Measurements from ENCODE around the gene DNAH6.

The DNAH6 gene

DNA sequence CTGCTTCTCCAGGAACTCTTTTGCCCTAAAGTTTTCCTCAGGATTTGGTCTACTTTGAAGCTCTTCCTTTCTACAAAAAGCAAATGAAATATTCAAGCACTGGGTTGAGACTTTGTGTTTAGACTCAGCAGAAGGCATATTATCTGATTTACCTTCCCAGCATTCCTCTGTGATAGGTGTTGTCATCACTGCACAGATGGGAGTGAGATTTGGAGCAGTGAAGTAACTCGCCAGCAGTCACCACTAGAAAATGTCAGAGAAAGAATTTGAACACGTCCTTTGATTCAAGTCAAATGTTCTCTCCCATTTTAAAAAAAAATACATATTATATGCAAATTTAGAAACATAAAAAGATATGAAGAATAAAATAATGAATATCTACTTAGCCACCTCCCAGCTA lies 112.2 kb downstream of the DNAH6 start:
- in situ Hi-C loops (cut with HindIII; ENCODE audit: low sequenced_read_pairs): no loop called here

DNA sequence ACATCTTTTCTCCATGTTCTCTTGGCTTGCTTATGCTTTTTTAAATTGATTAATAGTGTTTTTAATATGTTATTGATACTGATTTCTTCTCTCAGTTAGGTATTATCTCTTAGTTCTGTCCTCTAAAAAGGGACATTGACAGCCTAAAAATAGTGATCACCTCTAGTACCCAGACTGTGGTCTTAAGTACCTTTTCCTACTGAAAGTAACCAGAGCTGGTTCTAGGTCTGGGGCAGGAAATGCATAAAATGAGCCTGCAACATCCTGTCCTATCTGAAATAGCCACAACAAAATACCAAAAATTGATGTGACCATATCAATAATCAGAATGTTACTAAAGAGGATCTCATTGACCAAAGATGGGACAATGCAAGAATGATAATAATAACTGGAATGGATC lies 113.3 kb downstream of the DNAH6 start:
- in situ Hi-C loops (cut with HindIII; ENCODE audit: low sequenced_read_pairs): no loop called here

DNA sequence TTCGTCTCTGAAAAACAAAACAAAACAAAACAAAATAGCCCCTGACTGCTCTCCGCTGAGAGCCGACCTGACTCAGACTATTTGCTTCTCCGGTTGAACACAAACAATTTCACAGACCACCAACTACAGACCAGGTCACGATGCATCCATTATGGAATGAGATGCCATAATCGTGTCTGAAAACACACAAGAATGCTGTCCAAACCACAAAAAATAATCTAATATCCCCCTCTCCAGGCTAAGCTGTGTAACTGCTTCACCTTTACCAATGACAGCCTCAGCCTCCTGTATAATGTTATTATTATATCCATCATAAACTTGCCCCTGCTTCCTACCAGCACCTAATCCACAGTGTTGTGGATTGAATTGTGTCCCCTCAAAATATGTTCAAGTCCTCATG lies 114.7 kb downstream of the DNAH6 start:
- in situ Hi-C loops (cut with HindIII; ENCODE audit: low sequenced_read_pairs): no loop called here

DNA sequence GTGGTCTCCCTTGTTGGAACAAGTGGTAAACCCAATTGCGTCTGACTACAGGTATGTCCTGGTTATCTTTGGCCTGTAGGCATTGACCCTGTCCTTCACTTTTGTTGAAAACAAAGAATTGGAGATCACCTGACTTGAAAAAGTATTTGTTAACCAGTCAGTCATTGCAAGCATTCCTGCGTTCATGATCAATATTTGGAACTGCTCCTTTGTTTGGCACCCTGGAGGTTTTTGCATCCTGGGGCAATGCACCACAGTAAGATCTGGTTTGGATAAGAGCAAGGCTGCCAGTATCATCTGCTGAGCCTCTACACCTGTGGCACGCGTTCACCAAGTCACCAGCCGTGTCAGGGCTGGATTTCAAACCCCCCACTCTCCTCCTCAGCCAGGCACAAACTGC lies 115.7 kb downstream of the DNAH6 start:
- in situ Hi-C loops (cut with HindIII; ENCODE audit: low sequenced_read_pairs): no loop called here

DNA sequence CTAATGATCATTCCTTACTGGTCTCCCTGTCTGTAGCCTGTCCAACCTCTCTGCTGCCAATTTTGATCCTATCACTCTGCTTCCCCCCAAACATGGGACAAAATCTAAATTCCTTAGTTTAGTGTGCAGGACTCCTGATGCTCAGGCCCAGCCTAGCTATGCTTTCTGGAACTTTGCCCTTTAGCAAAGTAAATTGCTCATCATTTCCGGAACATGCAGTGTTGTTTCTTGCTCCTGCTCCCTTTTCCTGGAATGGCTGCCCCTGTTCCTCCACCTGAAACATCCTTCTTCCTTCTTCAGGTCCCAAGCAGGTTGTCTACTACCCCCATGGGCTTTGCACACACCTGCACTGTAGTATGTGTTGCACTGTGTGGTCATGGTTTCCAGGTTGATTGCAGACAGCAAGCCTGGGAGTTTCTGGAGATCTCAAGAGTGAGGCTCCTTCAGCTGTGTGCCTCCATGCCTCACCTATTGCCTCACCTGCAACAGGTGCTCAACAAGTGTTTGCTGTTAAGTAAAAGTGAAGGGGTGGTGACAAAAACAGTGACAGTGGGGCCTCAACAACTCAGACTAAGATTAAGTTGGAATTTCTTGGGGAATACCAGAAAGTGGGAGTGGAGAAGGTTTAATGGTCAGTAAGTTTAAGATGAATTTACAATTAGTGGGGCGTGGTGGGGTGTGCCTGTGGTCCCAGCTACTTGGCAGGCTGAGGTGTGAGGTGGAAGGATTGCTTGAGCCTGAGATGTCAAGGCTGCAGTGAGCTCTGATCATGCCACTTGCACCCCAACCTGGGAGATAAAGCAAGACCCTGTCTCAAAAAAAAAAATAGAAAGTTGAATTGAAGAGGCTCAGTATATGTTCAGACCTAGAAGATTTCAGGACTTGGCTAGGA lies 120.0 kb downstream of the DNAH6 start:
- in situ Hi-C loops (cut with HindIII; ENCODE audit: low sequenced_read_pairs): no loop called here

DNA sequence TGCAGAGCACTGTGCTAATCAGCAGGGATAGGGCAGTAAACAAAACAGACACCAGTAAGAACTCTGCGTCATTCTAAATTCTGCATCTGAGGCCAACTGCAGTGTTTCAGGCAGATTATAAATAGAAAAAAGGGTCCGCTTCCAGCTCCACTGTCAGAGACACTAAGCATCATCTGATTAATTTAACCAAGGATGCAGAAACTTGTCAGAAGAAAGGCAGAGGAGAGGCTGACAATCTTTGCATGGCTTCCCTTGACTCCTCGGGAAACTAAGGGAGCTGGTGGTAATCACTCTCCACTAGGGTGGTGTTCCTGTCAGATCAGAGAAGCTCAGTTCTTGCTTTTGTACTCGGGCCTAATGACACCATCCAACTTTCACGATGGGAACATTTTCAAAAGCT lies 123.5 kb downstream of the DNAH6 start:
- in situ Hi-C loops (cut with HindIII; ENCODE audit: low sequenced_read_pairs): no loop called here

DNA sequence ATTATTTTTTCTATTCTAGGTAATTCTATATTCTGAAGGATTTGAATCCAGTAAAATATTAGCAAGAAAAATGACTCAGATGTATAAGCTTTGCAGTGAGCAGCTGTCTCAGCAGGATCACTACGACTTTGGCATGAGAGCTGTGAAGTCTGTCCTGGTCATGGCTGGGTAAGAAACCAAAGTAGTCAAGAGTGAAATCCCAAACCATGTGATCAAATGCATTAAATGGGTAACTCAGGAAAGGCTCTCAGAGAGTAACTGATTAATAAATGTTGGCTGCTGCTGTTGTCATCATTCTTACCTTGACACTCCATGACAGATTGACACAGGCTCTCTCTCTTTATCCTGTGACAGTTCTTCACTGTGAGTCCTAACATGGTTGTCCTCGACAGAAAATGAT lies 124.1 kb downstream of the DNAH6 start:
- in situ Hi-C loops (cut with HindIII; ENCODE audit: low sequenced_read_pairs): no loop called here

DNA sequence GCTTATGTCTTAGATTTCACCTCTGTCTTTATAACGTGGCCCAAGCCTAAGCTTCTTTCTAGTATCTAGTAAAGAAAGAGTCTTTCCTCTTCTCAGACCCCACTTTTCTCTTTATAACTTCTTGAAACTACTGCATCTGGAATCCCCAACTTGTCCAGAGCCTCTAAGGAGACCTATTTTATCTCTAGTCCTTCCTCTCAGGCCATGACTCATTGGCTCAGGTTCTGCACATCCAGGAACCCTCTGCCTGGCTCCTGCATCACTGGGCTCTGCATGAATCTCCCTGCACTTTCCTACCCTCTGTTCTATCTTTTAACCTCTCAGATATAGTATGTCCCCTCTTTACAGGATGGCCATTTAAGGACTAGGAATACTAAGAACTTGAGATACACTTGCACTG lies 124.7 kb downstream of the DNAH6 start:
- in situ Hi-C loops (cut with HindIII; ENCODE audit: low sequenced_read_pairs): no loop called here

DNA sequence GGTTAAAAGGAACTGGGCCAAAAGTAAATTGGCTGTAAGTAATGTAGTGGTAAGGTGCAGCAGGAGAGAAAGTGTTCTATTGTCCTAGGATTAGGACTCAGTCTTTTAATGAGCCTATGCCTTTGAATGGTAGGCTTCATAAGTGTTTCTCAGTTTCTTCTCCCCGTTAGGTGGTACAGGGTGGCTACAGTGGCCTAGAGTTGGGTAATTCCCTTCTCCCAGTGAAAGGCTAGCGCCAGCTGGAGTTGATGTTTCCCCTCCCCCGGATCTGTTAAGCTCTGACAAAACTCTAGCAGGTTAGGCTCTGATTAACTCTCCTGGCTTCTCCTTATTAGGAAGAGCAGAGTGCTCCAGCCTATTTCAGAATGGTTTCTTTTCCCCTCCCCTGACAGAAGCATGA lies 127.7 kb downstream of the DNAH6 start:
- in situ Hi-C loops (cut with HindIII; ENCODE audit: low sequenced_read_pairs): no loop called here

DNA sequence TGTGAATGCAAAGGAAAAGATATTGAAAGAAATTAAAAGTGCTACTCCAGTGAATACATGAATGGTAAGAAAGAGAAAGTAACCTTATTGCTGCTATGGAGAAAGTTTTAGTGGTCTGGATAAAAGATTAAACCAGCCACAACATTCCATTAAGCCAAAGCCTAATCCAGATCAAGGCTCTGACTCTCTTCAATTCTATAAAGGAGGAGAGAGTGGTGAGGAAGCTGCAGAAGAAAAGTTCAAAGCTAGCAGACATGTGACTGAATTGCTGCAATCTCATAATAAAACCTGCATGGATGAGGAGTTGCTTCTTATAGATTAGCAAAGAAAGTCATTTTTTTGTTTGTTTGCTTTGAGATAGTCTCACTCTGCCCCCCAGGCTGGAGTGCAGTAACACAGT lies 130.2 kb downstream of the DNAH6 start:
- in situ Hi-C loops (cut with HindIII; ENCODE audit: low sequenced_read_pairs): no loop called here

DNA sequence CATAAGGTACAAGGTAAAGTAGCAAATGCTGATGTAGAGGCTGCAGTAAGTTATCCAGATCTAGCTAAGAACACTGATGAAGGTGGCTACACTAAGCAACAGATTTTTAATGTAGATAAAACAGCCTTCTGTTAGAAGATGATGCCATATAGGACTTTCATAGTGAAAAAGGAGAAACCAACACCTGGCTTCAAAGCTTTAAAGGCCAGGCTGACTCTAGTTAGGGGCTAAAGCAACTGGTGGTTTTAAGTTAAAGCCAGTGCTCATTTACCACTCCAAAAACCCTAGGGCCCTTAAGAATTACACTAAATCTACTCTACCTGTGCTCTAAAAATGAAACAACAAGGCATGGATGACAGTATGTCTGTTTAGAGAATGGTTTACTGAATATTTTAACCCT lies 131.0 kb downstream of the DNAH6 start:
- in situ Hi-C loops (cut with HindIII; ENCODE audit: low sequenced_read_pairs): no loop called here

DNA sequence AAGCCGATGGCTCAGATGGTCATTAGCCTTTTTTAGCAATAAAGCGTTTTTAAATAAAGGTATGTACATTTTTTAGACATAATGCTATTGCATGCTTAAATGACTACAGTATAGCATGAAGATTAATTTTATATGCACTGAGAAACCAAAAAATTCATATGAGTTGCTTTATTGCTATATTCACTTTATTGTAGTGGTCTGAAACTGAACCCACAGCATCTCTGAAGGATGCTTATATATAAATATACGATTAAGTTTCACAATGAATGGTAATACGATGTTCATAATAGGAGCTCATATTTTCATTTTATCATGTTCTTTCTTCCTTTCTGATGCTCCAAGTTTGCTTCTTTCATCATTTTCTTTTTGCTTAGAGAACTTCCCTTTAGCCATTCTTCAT lies 132.8 kb downstream of the DNAH6 start:
- in situ Hi-C loops (cut with HindIII; ENCODE audit: low sequenced_read_pairs): no loop called here

DNA sequence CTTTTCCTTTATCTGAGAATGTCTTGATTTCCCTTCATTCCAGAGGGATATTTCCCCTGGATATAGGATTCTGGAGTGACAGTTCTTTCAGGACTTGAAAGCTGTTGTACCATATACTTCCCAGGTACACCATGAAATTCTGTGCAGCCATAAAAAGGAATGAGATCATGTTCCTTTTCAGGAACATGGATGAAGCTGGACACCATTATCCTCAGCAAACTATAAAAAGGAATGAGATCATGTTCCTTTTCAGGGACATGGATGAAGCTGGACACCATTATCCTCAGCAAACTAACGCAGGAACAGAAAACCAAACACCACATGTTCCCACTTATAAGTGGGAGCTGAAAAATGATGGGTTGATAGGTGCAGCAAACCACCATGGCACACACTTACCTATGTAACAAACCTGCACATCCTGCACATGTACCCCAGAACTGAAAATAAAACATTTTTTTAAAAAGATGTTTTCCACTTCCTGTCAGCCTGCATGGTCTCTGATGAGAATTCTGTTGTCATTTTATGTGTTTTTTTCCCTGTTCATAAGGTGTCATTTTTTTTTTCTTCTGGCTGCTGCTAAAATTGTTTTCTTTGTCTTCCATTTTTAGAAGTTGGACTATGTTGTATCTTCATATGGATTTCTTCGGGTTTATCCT lies 133.3 kb downstream of the DNAH6 start:
- in situ Hi-C loops (cut with HindIII; ENCODE audit: low sequenced_read_pairs): no loop called here

DNA sequence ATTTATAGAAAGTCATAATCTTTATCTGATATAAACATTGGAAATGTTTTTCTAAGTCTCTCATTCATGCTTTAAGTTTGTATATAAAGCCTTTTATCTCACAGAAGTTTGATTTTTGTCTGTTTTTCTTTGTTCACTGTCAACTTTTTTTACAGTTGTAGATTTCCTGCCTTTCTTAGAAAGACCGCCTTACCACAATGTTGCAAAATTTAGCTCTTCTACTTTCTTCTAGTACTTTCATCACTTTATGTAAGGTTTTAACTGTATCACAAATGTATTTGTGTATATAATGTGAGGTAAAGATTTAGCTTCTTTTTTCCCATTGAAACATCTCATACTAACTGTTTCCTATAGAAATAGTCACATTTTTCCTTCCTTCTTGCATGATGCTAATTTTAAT lies 136.1 kb downstream of the DNAH6 start:
- in situ Hi-C loops (cut with HindIII; ENCODE audit: low sequenced_read_pairs): no loop called here

DNA sequence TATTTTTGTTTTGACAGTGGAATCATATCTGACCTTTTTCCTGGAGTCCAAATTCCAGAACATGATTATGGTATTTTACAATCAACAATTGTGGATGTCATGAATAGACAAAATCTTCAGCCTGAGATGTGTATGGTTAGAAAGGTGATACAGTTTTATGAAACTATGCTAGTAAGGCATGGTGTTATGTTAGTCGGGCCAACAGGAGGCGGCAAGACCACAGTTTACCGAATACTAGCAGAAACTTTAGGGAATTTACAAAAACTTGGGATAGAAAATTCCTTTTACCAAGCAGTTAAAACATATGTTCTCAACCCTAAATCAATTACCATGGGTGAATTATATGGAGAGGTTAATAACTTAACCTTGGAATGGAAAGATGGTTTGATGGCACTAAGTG lies 137.0 kb downstream of the DNAH6 start:
- in situ Hi-C loops (cut with HindIII; ENCODE audit: low sequenced_read_pairs): no loop called here

DNA sequence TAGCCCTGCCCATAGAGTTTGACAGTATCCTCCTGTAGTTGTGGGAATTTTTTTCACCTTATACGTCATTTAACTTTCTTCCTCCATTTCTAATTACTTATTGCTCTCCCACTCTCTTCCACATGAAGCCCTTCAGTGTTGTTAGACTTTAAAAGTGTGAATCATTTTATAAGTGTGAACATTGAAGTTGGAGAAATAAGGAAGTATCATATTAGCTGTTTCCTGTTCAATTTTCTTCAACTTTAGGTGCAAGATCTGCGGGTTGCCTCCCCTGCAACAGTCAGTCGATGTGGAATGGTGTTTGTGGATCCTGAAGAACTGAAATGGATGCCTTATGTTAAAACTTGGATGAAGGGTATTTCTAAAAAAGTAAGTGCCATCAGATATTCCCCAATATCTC lies 138.1 kb downstream of the DNAH6 start:
- in situ Hi-C loops (cut with HindIII; ENCODE audit: low sequenced_read_pairs): no loop called here

DNA sequence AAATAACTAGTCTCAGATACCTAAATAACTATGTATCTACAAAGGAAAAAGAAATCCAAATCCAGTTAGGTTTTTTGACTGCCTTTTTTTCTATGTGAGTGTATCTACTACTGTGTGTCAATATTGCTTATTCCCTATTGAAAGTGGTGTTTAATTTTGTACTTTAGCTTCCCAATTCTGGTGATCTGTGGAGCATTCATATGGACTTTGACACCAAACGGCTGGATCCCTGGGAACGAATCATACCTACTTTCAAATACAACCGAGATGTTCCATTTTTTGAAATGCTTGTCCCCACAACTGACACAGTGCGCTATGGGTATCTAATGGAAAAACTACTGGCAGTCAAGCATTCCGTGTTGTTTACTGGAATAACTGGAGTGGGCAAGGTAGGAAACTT lies 152.8 kb downstream of the DNAH6 start:
- in situ Hi-C loops (cut with HindIII; ENCODE audit: low sequenced_read_pairs): no loop called here

DNA sequence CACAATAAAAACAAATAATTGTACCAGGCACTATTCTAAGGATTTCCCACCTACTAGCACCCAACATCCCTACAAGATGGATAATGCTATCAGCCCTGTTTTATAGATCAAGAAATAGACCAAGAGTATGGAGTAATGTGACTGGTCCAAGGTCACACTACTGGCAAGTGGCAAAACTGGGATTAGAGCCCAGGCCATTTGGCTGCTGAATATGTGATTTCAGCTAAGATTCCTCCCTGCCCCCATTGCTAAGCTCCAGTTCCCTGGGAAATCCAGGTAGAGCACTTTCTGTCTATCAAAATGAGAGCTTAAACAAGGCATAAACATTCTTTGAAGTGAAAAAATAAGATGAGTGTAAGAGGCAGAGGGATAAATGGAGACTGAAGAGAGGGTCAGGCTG lies 157.8 kb downstream of the DNAH6 start:
- in situ Hi-C loops (cut with HindIII; ENCODE audit: low sequenced_read_pairs): no loop called here

DNA sequence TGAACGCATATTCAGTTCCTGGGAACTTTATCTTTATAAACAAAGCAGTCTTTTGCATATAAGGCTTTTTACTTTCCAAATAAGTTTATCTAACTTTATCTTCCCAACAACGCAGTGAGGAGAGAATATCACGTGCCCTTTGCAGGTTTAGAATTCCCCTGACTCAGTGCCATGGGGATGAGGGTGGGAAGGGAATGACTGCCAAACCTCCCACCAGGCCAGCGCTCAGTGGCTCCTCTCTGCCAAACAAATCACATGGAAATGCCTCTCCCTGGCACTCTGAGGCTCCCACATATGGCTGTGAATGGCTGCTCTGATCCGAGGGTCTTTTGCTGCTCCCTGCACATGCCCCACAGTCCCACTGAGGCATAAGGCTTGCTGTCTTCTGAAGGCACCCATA lies 158.3 kb downstream of the DNAH6 start:
- in situ Hi-C loops (cut with HindIII; ENCODE audit: low sequenced_read_pairs): no loop called here

DNA sequence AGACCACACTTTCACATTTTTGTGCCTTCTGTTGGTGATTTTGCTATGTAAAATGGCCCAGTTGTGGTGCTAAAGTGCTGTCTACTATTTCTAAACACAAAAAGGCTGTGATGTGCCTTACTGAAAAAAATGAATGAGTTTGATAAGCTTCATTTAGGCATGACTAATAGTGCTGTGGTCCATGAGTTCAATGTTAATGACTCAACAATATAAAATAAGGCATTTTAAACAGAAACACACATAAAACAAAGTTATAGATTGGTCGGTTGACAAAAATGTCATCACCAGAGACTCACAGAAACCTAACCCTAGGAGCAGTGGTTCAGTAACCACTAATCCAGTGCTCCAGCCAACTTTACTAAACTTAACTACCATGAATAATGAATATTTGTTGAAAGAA lies 160.0 kb downstream of the DNAH6 start:
- in situ Hi-C loops (cut with HindIII; ENCODE audit: low sequenced_read_pairs): no loop called here

DNA sequence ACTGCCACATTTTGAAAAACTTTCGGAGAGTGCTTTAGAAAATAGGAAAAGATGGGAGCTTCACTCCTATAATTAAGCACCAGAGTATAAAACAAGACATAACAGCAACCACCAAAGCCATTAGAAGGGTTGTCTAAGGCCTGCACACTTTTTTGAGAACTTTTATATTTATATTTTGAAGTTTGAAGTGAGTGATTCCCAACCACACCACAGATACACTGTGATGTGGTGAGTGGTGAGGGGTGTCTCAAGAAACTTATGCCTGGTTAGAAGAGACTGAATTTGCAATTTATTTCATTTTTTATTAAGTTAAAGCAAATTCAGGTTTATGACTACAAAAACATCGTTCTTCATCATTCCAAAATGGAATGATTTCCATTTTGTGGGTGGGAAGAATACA lies 161.9 kb downstream of the DNAH6 start:
- in situ Hi-C loops (cut with HindIII; ENCODE audit: low sequenced_read_pairs): no loop called here

DNA sequence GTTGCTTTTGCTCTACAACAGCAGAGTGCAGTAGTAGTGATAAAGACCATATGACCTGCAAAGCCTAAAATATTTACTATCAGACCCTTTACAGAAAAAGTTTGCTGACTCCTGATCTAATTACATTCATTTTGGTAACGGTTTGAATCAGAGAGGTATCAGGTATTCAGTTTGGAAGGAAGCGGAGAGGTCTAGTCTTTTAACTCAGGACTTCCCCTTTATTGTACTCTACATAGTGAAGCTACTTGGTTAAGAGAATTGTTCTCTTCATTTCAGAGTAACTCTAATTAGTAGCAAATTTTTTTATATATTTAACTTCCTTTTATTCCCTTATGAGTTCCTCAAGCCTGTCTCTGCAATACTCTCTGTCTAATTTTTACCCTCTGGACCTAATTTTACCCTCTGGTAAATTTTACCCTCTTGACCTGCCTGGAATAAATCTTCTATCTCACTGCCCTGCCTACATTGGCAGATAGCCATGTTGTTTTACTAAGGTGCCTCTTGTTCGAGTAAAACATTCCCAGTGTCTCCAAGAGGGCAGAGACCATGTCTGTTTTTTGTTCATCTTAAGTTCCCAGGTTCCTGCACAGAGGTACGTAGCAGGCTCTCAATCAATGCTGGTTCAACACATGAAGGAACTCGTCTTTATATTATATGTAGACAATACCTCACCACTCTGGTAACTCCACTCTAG lies 170.6 kb downstream of the DNAH6 start:
- in situ Hi-C loops (cut with HindIII; ENCODE audit: low sequenced_read_pairs): no loop called here
